Measurements from ENCODE around the gene HNRNPA3.

HNRNPA3 gene

GRCh38 chr2:177252808-177253531 is 40.4 kb downstream of the HNRNPA3 start:
- H3K27ac ChIP-seq: no peak overlapping the region
- peaks cover 9% of the 10 kb centered on the region; the same call in 1 of the 2 replicates for H3K36me3 ChIP-seq
- DNase-seq: no peak
- H3K27me3 ChIP-seq (ENCODE audit: insufficient read depth, low read depth, severe bottlenecking): no peaks in the 10 kb centered on the region
- H3K9me3 ChIP-seq (ENCODE audit: severe bottlenecking): peaks cover 3% of the 10 kb centered on the region
- H3K4me3 ChIP-seq (ENCODE audit: low read depth, low read length): no peak overlapping the region
- no peak for TF ChIP-seq CTCF (IDR thresholded peaks at IDR 0.05; ENCODE audit: low read depth, low read length)

GRCh38 chr2:177253704-177254103 is 41.1 kb downstream of the HNRNPA3 start:
- no peak overlapping the region for H3K4me3 ChIP-seq (ENCODE audit: low read depth, low read length)
- no peaks in the 10 kb centered on the region for H3K27me3 ChIP-seq (ENCODE audit: insufficient read depth, low read depth, severe bottlenecking)
- no peak for DNase-seq
- no peak for TF ChIP-seq CTCF (IDR thresholded peaks at IDR 0.05; ENCODE audit: low read depth, low read length)
- peaks cover 15% of the 10 kb centered on the region; the same call in 1 of the 2 replicates for H3K36me3 ChIP-seq
- H3K27ac ChIP-seq: no peak overlapping the region
- H3K9me3 ChIP-seq (ENCODE audit: severe bottlenecking): peaks cover 6% of the 10 kb centered on the region

- no peaks in the 10 kb centered on the region for H3K27me3 ChIP-seq (ENCODE audit: insufficient read depth, low read depth, severe bottlenecking)
- H3K9me3 ChIP-seq (ENCODE audit: severe bottlenecking): peaks cover 8% of the 10 kb centered on the region
- H3K4me3 ChIP-seq (ENCODE audit: low read depth, low read length): no peak overlapping the region
- peak; percentile 68 for TF ChIP-seq CTCF (IDR thresholded peaks at IDR 0.05; ENCODE audit: low read depth, low read length)
- H3K36me3 ChIP-seq: peaks cover 18% of the 10 kb centered on the region; the same call in 1 of the 2 replicates
- H3K27ac ChIP-seq: no peak overlapping the region
- DNase-seq: peak; percentile 72
These were observed 42.0 kb downstream of the HNRNPA3 start for GRCh38 chr2:177254433-177255226.

- Histone ChIP-seq H3K4me3 (ENCODE audit: low read depth, low read length) (no peak overlapping the region), H3K27ac (no peak overlapping the region), H3K36me3 (peaks cover 18% of the 10 kb centered on the region; the same call in 1 of the 2 replicates), H3K27me3 (ENCODE audit: insufficient read depth, low read depth, severe bottlenecking) (no peaks in the 10 kb centered on the region), H3K9me3 (ENCODE audit: severe bottlenecking) (peaks cover 8% of the 10 kb centered on the region)
- no peak for DNase-seq
- no peak for TF ChIP-seq CTCF (IDR thresholded peaks at IDR 0.05; ENCODE audit: low read depth, low read length)
These were observed 42.6 kb downstream of the HNRNPA3 start for GRCh38 chr2:177255227-177255601.

GRCh38 chr2:177256026-177256425 is 43.4 kb downstream of the HNRNPA3 start:
- no peak for TF ChIP-seq CTCF (IDR thresholded peaks at IDR 0.05; ENCODE audit: low read depth, low read length)
- no peaks in the 10 kb centered on the region for H3K27me3 ChIP-seq (ENCODE audit: insufficient read depth, low read depth, severe bottlenecking)
- peaks cover 18% of the 10 kb centered on the region; the same call in 1 of the 2 replicates for H3K36me3 ChIP-seq
- no peak overlapping the region for H3K4me3 ChIP-seq (ENCODE audit: low read depth, low read length)
- H3K27ac ChIP-seq: no peak overlapping the region
- no peak for DNase-seq
- peaks cover 8% of the 10 kb centered on the region for H3K9me3 ChIP-seq (ENCODE audit: severe bottlenecking)
